HG03521 (cell line): ENCODE data around the gene HOXA9.

Experiments used
- ATAC-seq: cut with Tn5 transposase; IDR thresholded peaks from one replicate; pipeline ENCODE4 v1.9.1; 2021; ENCODE audit warnings: mild to moderate bottlenecking, moderate library complexity; ENCODE audit not compliant: unreplicated experiment

Gene HOXA9

GRCh38 chr7:27116031-27116961, 49.0 kb downstream of the HOXA9 start:
- no peak for ATAC-seq

- no peak for ATAC-seq
Measured at GRCh38 chr7:27115221-27116026, 49.9 kb downstream of the HOXA9 start.

GRCh38 chr7:27114881-27115220, 50.5 kb downstream of the HOXA9 start:
- no peak for ATAC-seq

- no peak for ATAC-seq
Measured at GRCh38 chr7:27113991-27114769, 51.2 kb downstream of the HOXA9 start.

GRCh38 chr7:27112955-27113949, 52.1 kb downstream of the HOXA9 start:
- no peak for ATAC-seq
